ENCODE results near the gene DNAJC1.

The DNAJC1 gene

DNA sequence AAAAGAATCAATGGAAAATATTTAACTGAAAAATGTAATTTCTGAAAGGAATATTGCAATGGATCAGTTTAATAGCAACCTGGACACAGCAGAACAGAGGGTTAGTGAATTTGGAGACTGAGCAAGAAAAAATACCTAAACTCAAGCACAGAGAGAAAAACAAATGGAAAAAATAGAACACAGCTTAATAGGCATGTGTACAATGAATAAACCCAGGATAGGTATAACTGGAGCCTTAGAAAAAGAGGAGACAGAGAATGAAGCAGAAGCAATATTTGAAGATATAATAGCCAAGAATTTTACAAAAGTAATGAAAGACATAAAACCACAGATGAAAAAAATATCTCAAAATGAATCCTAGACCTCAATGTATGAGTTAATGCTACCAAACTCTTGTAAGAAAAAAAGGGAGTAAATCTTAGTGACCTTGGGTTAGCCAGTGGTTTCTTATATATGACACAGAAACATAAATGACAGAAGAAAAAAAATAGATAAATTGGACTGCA is 2.9 kb upstream of the DNAJC1 start:
- no peak for DNase-seq (ENCODE audit: low read depth in 2 of 2)

DNA sequence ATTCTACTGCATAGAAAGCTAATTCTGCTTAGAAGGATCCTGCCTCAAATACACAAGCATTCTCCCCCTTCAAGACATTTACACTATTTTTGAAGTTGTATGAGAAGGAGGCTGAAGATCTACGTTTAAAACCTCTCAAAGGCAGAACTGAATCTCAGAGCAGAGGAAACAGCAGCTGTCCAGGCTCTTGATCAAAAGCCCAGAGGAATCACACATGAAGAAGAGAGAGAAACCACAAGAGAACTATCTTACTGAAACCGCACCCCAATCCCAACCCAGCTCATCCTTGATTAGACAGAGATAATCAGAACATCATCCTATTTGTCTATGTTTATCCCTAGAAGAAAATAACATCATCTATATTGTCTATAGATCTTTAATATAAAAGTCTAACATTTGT is 2.2 kb upstream of the DNAJC1 start:
- DNase-seq (ENCODE audit: low read depth in 2 of 2), result no peak

DNA sequence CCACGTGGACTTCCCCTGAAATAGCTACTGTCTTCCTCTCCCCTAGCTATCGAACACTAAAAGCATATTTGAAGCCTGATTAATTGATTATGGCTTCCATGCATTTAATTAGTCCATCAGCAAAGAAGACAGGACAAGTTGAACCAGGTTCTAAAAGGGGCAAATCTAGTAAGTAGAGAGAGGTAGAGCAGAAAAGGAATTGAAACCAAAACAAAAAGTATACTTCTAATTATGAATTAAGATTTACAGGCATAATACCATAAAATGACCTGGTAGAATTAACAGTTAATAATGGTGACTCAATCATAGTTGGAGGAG is 393 bp upstream of the DNAJC1 start:
- no peak for DNase-seq (ENCODE audit: low read depth in 2 of 2)

DNA sequence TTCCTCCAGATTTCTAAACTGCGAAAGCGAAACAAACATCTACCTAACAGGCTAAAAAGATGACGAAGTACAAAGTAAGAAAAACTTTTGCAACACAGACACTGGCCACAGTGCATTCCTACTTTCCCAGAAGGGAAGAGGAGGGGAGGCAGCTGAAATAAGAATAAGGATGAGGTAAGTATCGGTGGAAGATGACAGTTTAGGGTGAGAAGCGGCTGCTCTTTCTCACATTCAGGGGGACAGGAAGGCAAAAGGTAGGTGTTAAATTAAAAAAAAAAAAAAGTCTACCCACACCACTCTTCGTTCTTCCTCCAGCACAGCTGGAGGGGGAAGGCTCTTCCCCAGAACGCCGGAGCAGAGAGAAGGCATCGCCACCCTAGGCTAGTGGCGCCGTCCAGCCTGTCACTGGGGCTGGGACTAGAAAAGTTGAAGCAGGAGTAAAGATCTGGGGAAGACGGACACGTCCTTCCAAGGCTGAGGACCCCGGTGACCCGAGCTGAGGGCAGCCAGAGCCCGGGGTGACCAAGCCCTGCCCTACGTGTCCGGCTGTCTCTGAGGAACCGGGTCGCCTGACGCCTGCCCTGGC is 846 bp downstream of the DNAJC1 start:
- DNase-seq (ENCODE audit: low read depth in 2 of 2), result no peak

DNA sequence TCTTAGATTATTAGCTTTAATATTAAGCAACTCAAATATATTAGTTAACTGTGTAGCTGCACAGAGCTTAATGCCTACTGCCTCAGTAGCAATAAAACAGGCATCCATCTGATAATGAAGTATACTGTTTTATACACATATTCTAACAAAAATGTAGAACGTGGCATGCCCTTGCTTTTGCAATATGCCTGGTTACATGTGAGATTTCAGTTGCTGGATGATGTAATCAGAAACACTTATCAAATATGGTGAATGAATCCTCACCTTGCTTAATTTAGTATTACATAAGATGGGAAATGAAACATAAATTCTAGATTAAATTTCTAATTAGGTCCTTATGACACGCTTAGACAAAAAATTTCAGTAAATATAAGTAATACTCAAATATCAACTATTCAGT is 8.0 kb downstream of the DNAJC1 start:
- DNase-seq (ENCODE audit: low read depth in 2 of 2), result no peak

DNA sequence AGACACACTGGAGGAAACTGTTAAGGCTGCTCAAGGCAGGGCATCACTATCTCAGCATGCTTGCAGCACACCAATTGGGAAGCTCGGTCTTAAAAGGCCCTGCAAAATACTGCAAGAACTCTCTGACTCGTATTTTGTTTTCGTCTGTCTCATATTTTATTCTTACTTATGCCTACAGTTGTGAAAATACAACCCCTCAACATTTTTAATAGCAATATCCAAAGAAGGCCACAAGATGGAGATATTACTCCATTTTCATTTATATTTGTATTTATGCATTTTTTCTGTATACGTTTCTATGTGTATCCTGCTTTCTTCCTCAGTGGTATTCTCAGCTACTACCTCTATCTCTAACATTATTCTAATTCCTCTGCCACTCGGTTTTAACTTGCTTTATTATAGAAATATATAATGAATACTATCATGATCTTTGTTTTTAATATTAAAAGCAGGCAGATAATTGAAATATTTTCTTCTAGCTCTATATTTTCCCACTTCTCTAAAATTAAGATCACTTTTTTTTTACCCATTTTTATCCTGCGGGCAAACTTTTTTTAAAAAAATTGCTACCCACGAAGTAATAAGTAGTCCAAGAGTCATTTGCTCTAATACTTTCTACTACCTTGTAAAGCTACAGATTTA is 10.0 kb downstream of the DNAJC1 start:
- no peak for DNase-seq (ENCODE audit: low read depth in 2 of 2)

DNA sequence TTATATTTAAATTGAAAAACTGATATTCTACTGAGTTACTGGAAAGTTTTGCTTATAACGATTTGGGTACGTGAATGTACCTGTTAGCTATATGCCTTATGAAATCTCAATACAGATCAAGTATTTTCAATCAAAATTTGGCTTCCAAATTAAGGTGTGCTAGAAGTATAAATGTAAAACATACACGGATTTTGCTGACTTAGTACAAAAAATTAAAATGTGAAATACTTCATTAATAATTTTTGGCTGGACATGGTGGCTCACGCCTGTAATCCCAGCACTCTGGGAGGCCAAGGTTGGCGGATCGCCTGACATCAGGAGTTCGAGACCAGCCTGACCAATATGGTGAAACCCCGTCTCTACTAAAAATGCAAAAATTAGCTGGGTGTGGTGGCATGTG is 11.7 kb downstream of the DNAJC1 start:
- DNase-seq (ENCODE audit: low read depth in 2 of 2), result no peak

DNA sequence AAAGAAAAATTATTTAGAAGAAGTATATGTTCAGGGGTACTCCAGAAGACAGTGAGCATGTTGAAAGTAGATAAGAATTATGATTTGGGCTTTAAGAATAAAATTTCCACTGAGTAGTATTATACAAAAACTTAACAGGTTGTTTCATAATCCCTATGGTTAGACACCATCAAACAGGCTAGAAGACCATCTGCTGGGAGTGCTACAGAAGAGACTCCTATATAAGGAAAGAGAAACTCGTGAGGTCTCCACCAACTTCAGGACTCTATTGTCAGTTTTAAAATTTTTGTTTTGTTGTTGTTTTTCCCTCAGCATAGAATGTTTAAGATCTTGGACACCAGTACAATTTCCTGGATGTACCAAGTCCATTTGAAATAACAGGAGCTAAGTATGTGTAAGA is 13.1 kb downstream of the DNAJC1 start:
- no peak for DNase-seq (ENCODE audit: low read depth in 2 of 2)

DNA sequence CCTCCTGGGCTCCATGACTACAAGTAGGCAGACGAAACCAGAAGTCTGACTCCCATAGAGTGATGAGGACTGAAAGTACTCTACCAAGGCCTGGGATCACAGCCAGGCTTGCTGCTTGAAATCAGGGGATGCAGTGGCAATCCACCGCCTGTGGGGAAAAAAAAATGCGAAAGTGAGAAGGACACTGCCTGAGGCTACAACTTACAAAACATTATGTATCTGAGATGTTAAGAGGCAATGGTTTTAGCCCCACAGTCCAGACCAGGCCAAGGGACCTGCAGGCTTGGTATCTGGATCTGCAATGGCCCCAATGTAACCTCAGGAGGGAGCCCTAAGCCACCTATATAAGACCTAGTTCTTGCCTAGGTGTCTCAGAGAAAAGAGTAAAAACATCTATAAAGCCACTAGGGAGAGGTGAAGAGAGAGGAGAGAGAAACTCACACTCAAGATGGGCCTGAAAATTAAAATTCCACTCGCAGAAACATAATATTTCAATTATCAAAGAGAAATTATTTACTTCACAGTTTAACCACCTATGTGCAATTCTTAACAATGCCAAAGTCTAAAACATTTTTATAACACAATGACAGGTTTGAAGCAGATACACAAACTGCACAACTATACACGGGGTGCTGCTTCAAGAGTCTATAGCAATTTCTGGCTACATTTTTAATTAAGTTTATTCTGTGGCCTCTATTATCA is 13.9 kb downstream of the DNAJC1 start:
- DNase-seq (ENCODE audit: low read depth in 2 of 2), result no peak

DNA sequence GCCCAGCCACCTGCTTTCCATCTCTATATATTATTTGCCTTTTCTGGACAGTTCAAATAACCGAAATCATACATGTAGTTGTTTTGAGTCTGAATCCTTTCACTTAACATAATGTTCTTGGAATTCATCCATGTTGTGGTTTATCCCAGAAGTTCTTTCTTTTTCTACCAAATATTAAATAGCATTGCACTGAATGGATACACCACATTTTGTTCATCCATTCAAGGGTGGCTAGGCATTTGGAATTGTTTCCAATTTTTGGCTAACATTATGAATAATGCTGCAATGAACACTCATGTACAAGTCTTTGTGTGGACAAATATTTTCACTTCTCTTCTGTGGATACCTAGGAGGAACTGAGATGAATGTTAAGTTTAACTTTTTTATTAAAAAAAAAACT is 18.0 kb downstream of the DNAJC1 start:
- DNase-seq (ENCODE audit: low read depth in 2 of 2), result no peak

DNA sequence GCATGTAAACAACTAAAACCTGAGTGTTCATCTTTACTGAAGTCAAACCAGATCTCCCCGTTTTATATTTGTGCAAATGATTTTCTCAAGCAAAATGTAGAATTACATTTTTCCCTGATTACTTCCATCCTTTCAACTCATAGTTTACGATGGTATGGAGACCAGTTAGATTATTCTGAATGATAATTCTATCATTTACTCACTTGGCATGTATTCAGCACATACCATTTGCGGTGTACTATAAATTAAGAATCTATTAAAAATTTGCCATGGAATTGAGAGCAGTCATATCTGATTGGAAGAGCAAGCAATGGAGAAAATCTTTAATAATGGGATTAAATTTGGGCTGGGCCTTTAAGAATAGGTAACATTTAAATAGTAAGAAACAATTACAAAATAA is 22.4 kb downstream of the DNAJC1 start:
- DNase-seq (ENCODE audit: low read depth in 2 of 2), result no peak

DNA sequence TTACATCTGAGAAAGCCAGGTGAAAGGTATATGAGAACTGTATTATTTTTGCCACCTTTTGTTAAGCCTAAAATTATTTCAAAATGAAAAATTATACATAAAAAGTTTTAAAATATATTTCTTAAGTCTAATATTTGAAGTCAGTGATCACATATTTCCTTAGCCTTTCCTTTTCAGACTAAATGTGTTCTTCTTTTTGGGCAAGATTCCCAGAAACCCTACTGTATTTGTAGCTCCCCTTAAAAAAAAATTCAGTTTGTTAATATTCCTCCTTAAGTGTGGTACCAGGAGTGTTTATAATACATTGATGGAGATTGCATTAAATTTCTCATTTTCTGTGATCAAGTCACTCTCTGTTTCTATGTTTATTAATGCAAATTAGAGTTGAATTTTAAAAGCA is 22.8 kb downstream of the DNAJC1 start:
- no peak for DNase-seq (ENCODE audit: low read depth in 2 of 2)

DNA sequence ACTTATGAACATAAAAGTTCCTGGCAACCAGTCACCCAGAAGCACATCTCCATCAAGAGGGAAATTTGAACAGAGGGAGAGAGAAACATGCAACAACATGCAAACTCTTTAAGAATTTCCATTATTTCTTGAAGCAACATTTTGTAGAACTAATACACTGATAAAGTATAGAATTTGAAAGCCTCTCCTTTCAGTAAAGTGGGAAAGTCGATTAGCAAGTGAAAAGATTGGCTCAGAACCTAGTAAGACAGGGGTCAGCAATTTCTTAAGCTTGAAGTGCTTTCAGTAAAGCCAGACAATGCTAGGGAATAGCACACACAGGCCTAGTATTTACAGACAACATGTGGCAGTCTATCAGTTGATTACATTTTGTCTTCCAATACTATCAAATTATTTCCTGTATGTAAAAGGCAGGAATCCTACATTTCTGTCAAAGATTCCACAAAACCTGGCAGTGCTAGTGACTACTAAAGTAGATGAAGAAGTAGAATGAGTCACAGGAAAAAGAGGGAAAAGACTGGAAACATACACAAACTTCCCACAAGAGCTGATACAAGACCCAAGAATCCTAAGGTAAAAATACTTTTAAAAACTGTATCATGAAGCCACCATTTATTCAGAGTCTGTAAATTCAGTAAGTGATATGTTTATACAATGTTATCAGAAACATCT is 25.2 kb downstream of the DNAJC1 start:
- no peak for DNase-seq (ENCODE audit: low read depth in 2 of 2)

DNA sequence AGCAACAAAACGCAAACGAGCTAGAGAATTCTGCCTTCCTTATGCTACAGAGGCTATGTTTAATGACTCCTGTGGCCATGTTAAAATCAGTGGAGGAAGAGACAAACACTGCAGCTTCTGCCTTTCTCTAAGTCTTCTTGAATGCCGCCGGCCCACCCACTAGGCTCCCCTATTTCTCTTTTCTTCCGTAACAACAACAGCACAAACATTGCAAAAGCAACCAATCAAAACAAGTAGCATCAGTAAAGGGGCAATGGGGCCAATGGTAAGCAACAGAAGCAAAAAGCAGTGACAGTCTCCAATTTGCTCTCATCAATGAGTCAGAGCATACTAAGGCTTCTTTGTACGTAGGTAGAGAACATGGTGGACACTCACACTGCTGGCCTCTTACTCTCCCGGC is 26.8 kb downstream of the DNAJC1 start:
- no peak for DNase-seq (ENCODE audit: low read depth in 2 of 2)

DNA sequence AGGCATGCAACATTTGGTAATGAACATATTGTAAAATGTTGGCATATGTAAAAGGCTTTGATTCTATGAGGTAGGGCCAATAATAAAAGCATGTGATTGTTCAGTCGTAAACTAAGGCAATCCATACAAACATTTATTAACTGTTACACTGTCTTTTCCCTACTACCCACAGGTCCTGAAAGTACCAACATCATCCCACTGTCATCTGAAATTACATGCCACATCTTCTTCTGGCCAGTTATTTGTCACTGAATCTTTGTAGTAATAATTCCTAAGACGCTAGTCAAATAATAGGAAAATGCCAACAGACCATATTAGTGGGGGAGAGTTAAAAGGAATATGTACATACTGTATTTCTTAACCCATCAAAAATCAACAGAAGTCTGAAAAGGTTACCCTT is 27.2 kb downstream of the DNAJC1 start:
- no peak for DNase-seq (ENCODE audit: low read depth in 2 of 2)

DNA sequence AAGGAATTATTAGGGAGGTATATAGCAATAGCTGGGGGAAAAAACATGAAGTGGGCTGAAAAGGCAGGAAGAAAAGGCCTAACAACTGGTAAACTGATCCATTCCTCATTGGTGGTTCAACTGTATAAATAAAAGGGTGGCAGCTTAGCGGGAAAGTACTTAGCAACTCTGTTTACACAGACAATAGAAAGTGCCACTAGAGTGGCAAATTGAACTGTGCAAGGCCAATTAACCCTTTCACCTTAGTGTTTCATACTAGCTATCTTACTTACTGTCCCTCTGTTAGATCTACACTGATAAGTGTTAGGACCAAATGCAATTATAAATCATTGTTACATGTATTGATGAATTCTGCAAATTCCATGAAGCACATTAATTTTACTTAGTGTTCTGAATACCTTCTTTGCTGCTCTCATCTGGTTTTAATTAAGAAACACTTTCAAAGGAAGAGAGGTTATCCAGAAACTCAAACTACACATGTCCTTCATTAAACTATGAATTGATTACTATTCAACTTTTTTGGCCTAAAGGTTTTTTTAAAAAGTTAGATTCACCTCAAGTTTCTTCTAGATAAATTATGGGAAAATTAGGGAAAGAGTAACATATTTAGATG is 28.0 kb downstream of the DNAJC1 start:
- no peak for DNase-seq (ENCODE audit: low read depth in 2 of 2)

DNA sequence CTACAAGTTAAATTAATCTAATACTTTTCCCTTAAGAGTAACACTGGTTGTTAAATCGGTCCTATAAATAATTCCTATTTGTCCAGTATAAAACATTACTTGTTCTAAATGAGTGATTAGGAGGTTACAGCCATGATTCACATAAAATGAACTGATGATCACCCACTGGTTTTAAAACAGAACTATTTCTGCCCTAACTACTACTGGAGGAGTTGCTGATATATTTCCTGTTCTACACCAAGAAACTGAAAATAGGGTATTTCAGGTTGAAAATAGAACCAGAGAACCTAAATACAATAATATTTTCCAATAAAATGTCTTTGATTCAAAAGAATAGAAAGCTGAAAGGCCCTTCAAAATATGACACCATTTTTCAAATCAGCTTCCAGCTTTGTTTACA is 30.9 kb downstream of the DNAJC1 start:
- no peak for DNase-seq (ENCODE audit: low read depth in 2 of 2)

DNA sequence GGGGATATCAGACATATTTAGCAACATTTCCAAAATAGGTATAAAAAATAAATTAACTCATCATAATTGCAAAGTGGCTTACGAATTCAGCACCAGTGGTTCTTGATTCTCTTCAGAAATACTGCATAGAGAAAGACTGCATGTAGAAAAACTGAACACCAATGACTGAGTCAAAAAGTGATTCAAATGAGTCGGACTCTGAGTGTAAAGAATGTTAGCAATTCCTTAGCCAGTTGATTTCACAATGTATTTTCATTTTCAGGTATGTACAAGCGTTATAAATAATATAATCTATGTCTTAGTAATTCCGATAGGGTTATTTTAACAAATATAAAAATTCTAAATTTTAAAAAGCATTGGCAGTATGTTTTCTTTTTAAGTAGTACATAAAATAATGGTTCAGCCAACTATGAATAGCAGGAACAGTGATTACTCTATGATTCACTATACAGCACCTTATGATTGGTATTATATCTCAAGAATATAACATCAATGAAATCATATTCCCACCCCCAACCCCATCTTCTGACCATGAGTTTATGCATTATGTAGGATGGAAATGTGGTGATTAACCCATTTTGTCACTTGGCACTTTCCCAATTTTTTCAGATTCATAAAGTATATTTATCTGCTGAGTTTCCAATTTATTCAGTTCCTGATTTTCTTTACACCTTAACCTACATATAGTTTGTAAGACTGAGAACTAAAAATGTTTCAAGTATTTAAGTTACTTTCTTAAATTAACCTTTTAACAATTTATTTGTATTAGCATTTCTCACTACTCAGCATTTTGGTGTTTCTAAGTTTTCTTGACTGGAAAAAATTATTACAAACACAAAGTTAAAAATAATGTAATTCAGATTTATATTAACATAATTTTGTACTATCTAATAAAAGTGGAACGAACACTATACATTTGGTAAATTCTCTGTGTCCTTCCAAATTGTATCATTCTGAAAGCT is 33.9 kb downstream of the DNAJC1 start:
- no peak for DNase-seq (ENCODE audit: low read depth in 2 of 2)

DNA sequence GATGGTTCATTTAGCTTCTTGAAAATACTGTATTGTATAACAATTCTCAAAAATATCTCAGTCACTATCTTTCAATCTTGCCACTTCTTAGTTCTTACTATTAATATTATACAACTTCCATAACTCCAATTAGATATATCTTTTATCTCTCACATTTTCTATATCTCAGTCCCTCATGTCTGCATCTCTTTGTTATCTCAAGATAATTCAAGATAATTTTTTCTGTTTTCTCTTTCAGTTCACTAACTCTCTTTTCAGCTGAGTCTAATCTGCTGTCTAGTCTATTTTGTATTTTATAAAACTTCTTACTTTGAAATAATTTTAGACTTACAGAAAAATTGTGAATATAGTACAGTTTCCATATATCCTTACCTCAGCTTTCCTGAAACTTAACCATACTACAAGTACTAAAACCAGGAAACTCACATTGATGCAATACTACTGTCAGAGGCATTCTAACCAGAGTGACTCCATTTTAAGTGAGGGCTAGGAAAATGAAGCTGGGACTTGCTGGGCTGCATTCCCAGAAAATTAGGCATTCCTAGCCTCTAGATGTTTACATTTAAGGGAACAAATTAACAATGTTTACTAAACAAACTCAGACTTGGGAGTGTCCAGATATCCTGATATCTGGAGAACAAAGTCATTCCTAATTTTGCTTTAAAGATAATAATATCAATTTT is 38.4 kb downstream of the DNAJC1 start:
- no peak for DNase-seq (ENCODE audit: low read depth in 2 of 2)

DNA sequence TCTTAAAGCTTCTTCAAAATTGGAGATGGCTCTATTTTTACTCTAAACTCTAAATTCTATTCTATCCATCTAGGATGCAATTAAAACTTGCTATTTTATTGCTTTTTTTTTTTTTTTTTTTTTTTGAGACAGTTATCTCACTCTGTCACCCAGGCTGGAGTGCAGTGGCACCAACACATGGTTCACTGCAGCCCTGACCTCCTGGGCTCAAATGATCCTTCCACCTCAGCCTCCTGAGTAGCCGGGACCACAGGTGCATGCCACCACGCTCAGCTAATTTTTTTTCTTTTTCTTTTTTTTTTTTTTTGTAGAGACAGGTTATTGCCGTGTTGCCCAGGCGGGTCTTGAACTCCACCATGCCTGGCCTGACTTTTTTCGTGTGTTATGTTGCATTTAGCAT is 41.2 kb downstream of the DNAJC1 start:
- no peak for DNase-seq (ENCODE audit: low read depth in 2 of 2)

DNA sequence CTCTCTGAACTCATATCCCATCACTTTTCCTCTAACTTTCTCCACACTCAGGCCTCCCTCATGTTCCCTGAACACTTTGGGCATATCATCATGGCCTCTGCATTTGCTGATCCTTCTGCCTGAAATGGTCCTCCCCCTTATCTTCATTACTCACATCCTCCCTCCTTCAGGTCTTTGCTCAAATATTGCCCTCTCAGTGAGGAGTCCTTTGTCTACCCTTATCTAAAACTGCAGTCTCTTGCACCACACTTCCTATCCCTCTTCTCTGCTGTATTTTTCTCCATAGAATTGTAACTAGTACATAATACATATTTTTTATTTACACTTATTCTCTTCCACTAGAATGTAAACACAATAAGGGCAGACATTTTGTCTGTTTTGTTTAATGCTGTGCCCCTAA is 41.7 kb downstream of the DNAJC1 start:
- no peak for DNase-seq (ENCODE audit: low read depth in 2 of 2)
